T-helper 22 cell (primary cell): Measurements from ENCODE around the gene SHISA3.
"Not testable (repeated sequence)": the region's sequence is repeated elsewhere in the genome, so short reads cannot be mapped to it uniquely, and the experiment has no call there.

Experiments
- DNase-seq: peaks from one replicate; pipeline ENCODE4 v3.0.0-alpha.2; 2020; ENCODE audit warnings: low read depth

SHISA3 gene

DNA sequence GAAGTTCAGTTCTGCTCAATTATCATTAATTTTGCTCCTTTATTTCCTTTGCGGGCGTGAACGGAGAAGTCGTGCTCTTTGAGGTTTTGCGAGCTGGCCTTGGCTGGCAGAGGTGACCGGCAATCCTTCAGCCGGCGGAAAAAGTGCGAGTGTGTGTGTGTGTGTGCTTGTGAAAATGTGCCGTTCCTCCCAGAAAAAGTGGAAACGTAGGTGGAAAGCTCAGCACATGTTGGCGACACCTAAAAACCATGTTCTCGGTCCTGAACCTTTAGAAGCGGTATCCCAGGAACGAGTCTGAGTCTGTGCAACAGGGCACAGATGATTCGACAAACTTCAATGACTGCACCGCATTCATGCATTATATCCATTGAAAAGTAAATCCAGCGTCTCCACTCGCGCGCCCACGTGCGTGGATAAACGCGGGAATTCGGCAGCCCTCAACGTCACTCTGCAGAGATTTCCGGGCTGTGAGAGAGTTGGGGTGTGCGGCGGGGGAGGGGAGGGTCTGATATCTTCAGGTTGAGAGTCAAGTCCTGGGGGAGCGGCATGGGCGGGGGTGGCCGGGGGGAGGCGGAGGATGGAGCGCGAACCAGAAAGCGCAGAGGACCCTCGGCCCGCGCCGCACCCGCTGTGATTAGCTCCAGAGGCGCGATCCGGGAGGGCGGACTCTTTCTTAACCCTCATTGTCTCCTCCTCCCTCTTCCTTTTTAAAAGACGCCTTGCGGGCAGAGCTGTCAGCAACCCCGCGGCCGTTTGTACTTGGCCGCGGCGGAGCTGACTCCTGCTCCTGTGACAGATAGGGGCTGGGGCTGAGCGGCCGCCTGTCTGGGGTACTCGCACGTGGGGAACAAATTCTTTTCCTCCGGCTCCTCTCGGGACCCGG, at the start of gene SHISA3:
TSS of gene SHISA3 (plus strand) at position 737 of the 883 bp plus-strand sequence. CDS start 569 bp downstream, outside the sequence.
- no peak for DNase-seq

DNA sequence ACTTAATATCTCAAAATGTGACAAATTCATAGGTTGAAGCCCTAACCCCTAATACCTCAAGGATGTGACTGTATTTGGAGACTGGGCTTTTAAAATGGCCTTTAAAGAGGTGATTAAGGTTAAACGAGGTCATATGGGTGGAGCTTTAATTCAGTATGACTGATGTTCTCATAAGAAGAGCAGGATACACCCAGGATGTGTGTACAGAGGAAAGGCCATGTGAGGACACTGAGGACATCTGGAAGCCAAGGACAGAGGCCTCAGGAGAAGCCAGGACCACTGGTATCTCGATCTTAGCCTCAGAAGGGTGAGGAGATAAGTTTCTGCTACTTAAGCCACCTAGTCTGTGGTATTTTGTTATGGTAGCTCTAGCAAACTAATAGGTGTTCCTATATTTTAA, 49.0 kb upstream of the SHISA3 start:
- no peak for DNase-seq

DNA sequence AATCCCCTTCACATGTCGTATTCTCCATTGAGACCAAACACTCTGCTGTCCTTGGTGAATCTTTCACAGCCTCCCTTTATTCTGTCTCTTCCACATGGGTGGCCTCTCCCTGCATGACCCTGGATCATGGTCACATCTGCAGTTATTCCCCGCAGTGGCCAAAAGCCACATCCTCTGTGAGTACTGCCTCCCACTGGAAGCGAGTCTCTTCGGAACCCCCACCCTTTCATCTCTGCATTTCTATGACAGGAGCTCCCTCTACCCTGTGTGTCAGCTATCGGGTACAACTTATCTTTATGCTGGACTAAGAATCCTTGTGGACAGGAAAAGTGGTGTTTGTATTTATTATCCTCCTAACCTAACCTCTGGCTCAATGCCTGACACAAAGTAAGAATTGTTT, 48.6 kb upstream of the SHISA3 start:
- no peak for DNase-seq

DNA sequence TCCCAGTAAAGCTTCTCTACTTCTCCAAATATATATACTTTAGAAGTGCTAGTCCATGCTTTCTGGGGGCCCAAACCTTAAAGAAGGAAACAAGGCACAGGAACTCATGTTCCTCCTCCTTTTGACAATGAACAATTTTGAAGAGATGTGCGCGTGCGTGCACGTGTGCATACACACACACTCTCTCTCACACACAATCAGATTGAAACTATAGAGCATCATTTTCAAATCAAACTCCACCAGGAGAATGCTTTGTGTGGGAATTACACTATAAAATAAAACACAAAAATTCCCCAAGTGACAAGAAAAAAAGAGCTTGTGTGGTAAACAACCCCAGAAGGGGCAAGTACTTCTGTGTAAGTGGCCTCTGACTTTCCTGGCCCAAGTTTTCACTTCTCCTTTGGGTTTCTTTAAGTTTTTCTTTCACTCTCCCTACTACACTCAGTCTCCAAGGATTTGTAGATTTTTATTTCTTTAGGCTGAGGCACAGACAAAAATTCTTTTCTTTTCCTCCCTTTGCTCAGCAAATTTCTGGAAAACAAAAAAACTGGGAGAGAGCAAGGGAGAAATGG, 46.6 kb upstream of the SHISA3 start:
- DNase-seq: no peak

DNA sequence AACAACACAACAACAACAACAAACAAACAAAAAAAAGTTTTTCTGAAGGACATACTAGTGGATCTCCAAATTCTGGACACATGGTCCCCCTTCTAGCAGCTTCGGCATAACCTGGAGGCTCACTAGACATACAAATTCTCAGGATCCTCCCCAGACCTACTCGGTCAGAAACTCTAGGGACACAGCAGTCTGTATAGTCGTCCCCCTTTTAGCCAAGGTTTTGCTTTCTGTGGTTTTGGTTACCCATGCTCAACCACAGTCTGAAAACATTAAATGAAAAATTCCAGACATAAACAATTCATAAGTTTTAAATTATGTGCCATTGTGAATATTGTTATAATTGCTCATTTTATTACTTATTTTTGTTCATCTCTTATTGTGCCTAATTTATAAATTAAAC, 45.2 kb upstream of the SHISA3 start:
- DNase-seq: no peak

DNA sequence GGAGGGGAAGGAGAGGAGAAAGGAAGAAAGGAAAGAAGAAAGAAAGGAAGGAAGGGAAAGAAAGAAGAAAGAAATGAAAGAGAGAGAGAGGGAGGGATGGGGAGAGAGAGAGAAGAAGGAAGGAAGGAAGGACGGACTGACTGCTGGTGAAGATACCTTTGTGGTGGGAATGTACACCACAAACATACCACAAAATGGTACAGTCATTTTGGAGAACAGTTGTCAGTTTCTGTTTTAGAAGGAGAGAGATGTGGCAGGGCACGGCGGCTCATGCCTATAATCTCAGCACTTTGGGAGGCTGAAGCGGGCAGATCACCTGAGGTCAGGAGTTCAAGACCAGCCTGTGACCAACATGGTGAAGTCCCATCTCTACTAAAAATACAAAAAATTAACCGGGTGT, 40.0 kb upstream of the SHISA3 start:
- no peak for DNase-seq

DNA sequence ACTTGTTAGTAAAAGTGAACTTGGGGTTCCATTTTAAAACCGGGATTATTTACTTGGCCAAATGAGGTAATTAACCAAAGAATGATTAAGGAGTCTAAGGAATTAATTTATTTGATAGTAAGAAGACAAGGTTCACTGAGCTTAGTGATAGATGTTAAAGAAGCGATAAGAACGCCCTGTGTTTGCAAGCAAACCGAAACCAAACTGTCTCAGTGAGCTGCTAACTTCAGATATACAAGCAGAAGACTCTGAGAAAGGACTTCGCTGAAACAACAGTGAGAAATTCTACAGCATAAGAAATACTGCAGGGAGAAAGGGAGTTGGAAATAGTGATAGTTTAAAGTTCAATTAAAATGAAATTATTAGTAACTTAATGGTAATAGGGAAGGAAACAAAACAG, 37.6 kb upstream of the SHISA3 start:
- no peak for DNase-seq

DNA sequence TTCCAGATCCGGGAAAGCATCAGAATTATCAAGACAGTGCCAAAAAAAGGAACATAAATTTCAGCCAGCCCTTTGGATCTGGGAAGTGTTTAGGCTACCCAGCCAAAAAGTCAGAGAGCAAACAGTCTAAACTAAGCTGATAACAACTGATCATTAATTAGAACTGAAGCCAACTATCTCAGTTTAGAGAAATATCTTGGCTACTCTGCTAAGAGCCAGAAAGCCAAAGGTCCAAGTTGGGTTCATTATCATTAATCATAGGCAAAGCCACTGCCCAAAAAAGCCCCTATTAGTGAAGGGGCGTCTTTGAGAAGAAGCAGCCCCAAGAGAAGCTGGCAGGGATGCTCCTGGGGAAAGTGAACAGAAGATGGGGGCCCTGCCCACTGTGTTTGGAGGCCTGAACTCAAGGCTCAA, 37.0 kb upstream of the SHISA3 start:
- no peak for DNase-seq

DNA sequence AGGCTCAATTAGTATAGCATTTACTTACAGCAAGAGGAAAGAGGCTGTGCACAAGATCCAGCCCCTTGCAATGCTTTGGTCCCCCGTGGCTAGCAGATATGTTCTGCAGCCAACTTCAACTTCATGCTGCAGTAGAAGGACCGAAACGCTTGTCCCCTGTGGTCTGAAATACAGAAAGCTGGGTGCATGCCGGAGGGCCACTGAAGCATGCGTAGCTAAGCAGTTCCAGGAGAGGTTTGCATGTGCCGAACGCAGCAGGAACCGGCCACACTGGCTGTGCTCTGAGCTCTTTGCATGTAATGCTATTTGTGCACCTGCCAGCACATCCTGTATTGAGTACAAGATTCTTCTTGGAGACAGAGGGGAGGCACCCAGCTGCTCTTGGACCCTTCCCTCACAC, 35.8 kb upstream of the SHISA3 start:
- no peak for DNase-seq

DNA sequence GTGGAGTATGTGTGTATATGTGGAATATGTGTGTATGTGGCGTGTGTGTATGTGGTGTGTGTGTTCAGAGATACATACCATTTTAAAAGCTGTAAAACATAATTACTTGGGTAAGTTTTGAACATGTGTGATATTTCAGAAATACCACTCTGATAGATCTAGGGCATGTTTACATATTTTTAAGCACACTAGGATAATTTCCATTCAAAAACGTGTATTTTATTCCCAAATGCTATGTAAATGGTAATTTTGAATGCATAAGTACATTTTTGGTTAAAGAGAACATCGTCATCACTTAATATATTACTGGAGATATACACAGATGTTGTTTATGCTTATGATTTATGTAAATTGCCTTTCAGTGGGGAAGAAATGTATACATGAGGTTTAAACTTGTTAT, 34.7 kb upstream of the SHISA3 start:
- no peak for DNase-seq

GRCh38 chr4:42363614-42364013, 33.7 kb upstream of the SHISA3 start:
- DNase-seq: no peak

DNA sequence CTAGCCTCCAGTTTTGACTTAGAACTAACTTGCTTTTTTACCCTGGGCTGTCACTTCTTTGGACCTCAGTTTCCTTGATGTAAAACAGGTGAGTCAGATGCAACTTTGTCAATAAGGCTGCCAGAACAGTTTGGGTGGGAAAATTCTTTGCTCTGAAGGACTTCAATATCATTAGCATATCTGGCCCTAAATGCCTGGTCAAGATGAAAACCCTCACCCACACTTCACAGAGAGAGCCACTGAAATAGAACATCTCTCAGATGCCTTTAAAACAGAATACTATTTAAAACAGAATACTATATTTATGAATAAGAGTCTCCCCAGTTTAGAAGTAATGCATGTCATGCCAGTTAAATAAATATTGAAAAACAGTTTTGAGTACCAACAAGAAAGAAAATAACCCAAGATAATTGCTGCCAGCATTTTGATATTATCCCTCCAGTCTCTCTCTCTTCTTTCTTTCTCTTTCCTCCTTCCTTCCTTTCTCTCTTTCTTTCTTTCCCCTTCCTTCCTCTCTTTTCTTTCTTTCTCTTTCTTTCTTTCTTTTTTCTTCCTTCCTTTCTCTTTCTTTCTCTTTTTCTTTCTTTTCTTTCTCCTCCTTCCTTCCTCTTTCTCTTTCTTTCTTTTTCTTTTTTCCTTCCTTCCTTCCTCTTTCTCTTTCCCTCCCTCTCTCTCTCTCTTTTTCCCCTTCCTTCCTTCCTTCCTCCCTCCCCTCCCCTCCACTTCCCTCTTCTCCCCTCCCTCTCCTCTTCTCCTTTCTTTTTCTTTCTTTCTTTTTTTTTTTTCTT, 32.8 kb upstream of the SHISA3 start:
- no peak for DNase-seq

DNA sequence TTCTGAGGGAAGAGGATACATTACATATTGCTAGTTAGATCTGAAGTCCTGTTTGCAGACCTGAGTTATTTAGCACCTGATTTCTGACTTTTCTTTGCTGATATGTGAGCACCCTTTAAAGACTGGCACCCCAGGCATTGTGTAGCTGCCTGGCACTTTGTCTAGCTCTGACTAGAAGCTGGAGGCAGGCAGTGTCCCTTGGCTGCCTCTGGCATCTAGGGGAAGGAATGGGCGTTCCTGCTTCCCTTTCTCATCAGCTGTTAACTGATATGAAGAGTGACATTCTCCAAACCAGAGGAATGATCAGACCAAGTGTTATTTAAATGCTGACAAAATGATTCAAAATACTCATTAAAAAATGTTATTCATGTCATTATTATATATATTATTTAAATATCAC, 30.3 kb upstream of the SHISA3 start:
- no peak for DNase-seq

GRCh38 chr4:42369489-42369888, 27.8 kb upstream of the SHISA3 start:
- DNase-seq: no peak

DNA sequence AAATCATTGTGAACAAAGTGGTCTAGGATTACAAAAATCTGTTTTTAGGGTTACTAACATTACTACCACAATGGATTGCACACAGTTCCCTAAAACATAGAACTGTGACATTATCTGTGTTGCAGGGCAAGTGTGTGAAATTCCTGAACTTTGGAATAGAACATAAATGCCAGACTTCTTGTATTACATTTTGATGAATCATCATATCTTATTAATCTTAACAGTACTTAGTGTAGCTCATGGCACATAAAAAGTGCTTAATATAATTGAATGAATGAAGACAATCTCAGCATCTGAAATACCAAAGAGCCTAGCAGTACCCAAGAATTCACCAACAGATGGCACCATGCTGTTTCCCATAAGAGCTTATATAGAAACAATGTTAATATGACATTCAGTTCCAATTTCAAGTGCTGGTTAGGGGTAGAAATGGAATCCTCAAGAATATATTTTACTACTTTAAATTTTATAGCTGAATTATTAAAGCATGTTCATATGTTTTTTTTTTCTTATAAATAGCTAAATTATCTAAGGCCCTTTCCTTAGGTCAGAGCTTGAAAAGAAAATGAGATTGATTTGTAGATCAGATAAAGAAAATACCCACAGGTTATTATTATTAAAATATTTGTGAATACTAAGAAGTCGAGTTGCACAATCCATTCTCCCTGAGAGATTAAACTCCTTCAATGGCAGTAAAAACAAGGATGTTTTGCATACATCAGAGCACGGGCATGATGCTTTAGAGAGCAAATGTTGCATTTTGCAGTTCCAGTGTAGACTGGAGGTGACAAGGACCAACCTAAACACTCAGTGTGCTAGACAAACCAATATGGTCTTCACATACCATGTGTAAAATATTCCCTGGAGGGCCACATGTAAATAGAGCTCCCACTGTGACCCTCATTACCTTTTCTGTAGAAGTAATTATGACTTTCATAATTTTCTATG, 25.7 kb upstream of the SHISA3 start:
- DNase-seq: no peak

DNA sequence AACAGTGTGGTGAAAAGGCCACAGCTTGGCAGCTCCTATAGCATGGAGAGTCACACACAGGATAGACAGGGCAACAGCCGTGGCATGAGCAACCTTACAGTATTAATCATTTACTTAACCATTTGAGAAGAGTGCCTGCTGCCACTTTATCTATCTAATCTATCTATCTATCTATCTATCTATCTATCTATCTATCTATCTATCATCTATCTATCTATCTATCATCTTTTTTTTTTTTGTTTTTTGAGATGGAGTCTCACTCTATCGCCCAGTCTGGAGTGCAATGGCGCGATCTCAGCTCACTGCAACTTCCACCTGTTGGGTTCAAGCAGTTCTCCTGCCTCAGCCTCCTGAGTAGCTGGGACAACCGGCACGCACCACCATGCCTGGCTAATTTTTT, 25.0 kb upstream of the SHISA3 start:
- not testable (repeated sequence) for DNase-seq

- no peak for DNase-seq
Observed at GRCh38 chr4:42377497-42377896, 19.8 kb upstream of the SHISA3 start.

GRCh38 chr4:42381666-42382065, 15.6 kb upstream of the SHISA3 start:
- DNase-seq: no peak

DNA sequence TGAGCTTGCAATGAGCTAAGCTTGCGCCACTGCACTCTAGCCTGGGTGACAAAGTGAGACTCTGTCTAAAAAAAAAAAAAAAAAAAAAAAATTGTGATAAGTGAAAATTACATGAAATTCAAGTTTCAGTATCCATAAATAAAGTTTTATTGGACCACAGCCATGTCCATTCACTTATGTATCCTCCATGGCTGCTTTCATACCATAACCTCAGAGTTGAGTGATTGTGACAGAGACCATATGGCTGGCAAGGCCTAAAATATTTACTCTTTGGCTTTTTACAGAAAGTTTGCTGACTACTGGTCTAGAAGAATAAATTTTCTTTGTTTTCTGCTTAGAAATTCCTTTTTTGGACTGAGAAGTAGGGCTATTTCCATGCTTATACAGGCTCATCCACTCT, 11.8 kb upstream of the SHISA3 start:
- no peak for DNase-seq

GRCh38 chr4:42390622-42391354, 6.5 kb upstream of the SHISA3 start:
- no peak for DNase-seq

- no peak for DNase-seq
Observed at GRCh38 chr4:42391355-42391664, 6.0 kb upstream of the SHISA3 start.
